ENCODE measurements around the gene EIF3K. TPM values are rescaled to one million over a fixed set of nuclear protein-coding genes. Genes with fewer than 3 reads are reported as not detected.
A peak's percentile ranks its signal among the peaks of the same experiment; 100 is the strongest.

EIF3K gene
- total RNA-seq, 1 experiment from 2014 or later = 2,011 TPM

DNA sequence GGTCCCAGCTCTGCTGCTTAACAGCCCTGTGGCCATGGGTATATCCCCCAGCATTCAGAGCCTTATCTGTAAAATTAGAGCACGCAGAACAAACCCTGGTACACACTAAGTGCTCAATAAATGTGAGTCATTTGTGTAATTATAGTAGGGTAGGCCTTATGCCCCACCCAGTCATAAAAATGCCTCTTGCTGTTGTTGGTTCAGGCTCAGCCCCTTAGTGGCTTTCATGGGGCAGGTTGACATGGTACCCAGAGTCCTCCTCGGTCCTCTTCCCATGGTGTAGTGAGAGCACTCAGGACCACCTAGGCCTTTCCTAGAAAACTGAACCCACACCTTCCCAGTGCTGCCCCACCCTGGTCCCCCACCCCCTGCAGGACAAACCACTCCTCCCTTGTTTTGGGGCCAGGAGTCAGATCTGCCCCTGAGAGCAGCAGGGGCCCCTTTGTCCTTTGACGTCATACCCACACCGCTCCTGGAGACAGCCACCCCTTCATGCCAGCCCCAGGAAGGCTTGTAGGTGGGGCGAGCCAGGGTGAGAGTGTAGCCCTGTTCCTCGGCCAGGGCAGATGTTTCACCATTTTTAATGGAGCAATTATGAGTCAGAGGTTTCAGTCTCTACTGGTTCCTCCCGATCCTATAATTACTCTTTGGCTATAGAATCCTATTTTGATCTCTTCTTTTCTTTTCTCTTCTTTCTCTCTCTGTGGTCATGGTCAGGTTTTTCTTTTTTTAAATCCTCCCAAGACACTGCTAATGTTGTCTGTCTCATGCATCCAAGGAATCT is 65.3 kb downstream of the EIF3K start:
- ATAC-seq = peak; percentile 79
- BruUV-seq (replicated peaks) = no TSS peak
- H3K4me1 ChIP-seq (ENCODE audit: control insufficient read depth, insufficient read depth, low read length) = peaks cover 100% of the 10 kb centered on the region
- CTCF ChIA-PET = interaction anchor here (0.5 to 1.1 kb wide), 3 partner anchors 19 to 155 kb away, joined by 3 to 5 read pairs (median 3); no protein-coding TSS in a partner anchor
- in situ Hi-C loops (cut with HindIII; ENCODE audit: low pct_unique_long_range_greater_than_20kb, low sequenced_read_pairs) = no loop called here
- H3K4me3 ChIP-seq (ENCODE audit: low read depth in 2 of 2, low read length in 2 of 2) = peak overlapping the region in 1 of 2 experiments; percentile 10; a peak in 2 of 4 replicates
- intact Hi-C loops (cut with micrococcal nuclease; ENCODE audit: unreplicated experiment) = no loop called here
- POLR2A ChIA-PET = interaction anchor here (0.6 to 3.1 kb wide), 6 partner anchors 8 to 760 kb away, joined by 3 to 18 read pairs (median 8); partner anchors contain the start of gene ACTN4
- H3K27me3 ChIP-seq (ENCODE audit: control insufficient read depth, insufficient read depth, low read length) = no peaks in the 10 kb centered on the region
- H3K9me3 ChIP-seq (ENCODE audit: control insufficient read depth, insufficient read depth, low read depth, low read length) = peaks cover 4% of the 10 kb centered on the region; the same call in 1 of the 2 replicates
- TF ChIP-seq, protein P1, sequence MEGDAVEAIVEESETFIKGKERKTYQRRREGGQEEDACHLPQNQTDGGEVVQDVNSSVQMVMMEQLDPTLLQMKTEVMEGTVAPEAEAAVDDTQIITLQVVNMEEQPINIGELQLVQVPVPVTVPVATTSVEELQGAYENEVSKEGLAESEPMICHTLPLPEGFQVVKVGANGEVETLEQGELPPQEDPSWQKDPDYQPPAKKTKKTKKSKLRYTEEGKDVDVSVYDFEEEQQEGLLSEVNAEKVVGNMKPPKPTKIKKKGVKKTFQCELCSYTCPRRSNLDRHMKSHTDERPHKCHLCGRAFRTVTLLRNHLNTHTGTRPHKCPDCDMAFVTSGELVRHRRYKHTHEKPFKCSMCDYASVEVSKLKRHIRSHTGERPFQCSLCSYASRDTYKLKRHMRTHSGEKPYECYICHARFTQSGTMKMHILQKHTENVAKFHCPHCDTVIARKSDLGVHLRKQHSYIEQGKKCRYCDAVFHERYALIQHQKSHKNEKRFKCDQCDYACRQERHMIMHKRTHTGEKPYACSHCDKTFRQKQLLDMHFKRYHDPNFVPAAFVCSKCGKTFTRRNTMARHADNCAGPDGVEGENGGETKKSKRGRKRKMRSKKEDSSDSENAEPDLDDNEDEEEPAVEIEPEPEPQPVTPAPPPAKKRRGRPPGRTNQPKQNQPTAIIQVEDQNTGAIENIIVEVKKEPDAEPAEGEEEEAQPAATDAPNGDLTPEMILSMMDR (IDR thresholded peaks at IDR 0.05) = no peak
- TF ChIP-seq SIN3A (IDR thresholded peaks at IDR 0.05; ENCODE audit: borderline replicate concordance, insufficient read depth, low read depth, low read length) (no peak), TCF7L2 (IDR thresholded peaks at IDR 0.05; ENCODE audit: low read depth, low read length) (no peak), POLR2AphosphoS5 (IDR thresholded peaks at IDR 0.05; ENCODE audit: low read depth, low read length) (no peak)
- TF ChIP-seq, protein P2, sequence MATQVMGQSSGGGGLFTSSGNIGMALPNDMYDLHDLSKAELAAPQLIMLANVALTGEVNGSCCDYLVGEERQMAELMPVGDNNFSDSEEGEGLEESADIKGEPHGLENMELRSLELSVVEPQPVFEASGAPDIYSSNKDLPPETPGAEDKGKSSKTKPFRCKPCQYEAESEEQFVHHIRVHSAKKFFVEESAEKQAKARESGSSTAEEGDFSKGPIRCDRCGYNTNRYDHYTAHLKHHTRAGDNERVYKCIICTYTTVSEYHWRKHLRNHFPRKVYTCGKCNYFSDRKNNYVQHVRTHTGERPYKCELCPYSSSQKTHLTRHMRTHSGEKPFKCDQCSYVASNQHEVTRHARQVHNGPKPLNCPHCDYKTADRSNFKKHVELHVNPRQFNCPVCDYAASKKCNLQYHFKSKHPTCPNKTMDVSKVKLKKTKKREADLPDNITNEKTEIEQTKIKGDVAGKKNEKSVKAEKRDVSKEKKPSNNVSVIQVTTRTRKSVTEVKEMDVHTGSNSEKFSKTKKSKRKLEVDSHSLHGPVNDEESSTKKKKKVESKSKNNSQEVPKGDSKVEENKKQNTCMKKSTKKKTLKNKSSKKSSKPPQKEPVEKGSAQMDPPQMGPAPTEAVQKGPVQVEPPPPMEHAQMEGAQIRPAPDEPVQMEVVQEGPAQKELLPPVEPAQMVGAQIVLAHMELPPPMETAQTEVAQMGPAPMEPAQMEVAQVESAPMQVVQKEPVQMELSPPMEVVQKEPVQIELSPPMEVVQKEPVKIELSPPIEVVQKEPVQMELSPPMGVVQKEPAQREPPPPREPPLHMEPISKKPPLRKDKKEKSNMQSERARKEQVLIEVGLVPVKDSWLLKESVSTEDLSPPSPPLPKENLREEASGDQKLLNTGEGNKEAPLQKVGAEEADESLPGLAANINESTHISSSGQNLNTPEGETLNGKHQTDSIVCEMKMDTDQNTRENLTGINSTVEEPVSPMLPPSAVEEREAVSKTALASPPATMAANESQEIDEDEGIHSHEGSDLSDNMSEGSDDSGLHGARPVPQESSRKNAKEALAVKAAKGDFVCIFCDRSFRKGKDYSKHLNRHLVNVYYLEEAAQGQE (IDR thresholded peaks at IDR 0.05; ENCODE audit: insufficient read depth in 1 of 2, low read depth in 2 of 2, low read length in 1 of 2) = no peak
- peak overlapping the region; percentile 98 for H3K27ac ChIP-seq (ENCODE audit: low read length)
- DNase-seq (ENCODE audit: low read depth, low spot score) = peak; percentile 100
- H3K36me3 ChIP-seq (ENCODE audit: control insufficient read depth, insufficient read depth, low read length) = no peaks in the 10 kb centered on the region

DNA sequence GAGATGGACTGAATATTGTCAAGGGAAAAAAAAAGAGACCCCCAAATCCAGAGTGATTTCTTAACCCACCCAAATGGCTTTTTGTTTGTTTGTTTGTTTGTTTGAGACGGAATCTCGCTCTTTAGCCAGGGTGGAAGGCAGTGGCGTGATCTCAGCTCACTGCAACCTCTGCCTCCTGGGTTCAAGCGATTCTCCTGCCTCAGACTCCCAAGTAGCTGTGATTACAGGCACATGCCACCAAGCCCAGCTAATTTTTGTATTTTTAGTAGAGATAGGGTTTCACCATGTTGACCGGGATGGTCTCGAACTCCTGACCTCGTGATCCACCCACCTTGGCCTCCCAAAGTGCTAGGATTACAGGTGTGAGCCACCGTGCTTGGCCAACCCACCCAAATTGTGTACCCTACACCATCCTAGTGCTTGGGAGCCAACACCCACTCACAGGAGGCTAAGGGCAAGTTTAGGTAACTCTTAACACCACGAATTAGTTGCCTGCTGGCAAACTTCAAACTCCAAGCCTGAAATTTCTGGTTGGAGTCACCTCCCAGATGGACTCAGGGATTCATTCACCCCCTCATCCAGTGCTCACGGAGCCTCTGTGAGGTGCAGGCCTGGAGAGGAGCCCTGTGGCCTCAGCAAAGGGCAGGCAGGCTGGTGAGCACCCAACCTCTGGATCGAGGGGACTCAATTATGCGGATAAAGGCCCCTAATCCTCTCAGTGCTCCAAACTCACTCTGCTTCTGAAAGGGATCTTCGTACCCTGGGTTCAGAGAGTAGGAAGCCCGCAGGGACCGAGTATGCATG is 66.1 kb downstream of the EIF3K start:
- Histone ChIP-seq H3K4me3 (ENCODE audit: low read depth in 2 of 2, low read length in 2 of 2) (no peak overlapping the region), H3K36me3 (ENCODE audit: control insufficient read depth, insufficient read depth, low read length) (no peaks in the 10 kb centered on the region), H3K27me3 (ENCODE audit: control insufficient read depth, insufficient read depth, low read length) (no peaks in the 10 kb centered on the region), H3K27ac (ENCODE audit: low read length) (peak overlapping the region; percentile 98), H3K9me3 (ENCODE audit: control insufficient read depth, insufficient read depth, low read depth, low read length) (peaks cover 4% of the 10 kb centered on the region; the same call in 1 of the 2 replicates), H3K4me1 (ENCODE audit: control insufficient read depth, insufficient read depth, low read length) (peaks cover 100% of the 10 kb centered on the region)
- DNase-seq (ENCODE audit: low read depth, low spot score) (no peak), ATAC-seq (no peak)
- intact Hi-C loops (cut with micrococcal nuclease; ENCODE audit: unreplicated experiment) (no loop called here), in situ Hi-C loops (cut with HindIII; ENCODE audit: low pct_unique_long_range_greater_than_20kb, low sequenced_read_pairs) (no loop called here)
- TF ChIP-seq SIN3A (IDR thresholded peaks at IDR 0.05; ENCODE audit: borderline replicate concordance, insufficient read depth, low read depth, low read length) = no peak
- TF ChIP-seq, protein P1 (IDR thresholded peaks at IDR 0.05) = no peak
- TF ChIP-seq TCF7L2 (IDR thresholded peaks at IDR 0.05; ENCODE audit: low read depth, low read length) = no peak
- TF ChIP-seq, protein P2 (IDR thresholded peaks at IDR 0.05; ENCODE audit: insufficient read depth in 1 of 2, low read depth in 2 of 2, low read length in 1 of 2) = no peak
- TF ChIP-seq POLR2AphosphoS5 (IDR thresholded peaks at IDR 0.05; ENCODE audit: low read depth, low read length) = no peak
- POLR2A ChIA-PET = interaction anchor here (0.9 kb wide), 1 partner anchor 12 kb away, joined by 3 read pairs; no protein-coding TSS in a partner anchor
- CTCF ChIA-PET = interaction anchor here (0.5 kb wide), 1 partner anchor 258 kb away, joined by 5 read pairs; no protein-coding TSS in a partner anchor
- BruUV-seq (replicated peaks) = no TSS peak
